Progenitor cell of endocrine pancreas (in vitro differentiated cells): ENCODE results near the gene EML6. TPM values are rescaled to one million over a fixed set of nuclear protein-coding genes. Genes with fewer than 3 reads are reported as not detected.

Source experiments
- DNase-seq: peaks from one replicate; pipeline ENCODE4 v3.0.0; 2021; ENCODE audit warnings: low spot score; ENCODE audit not compliant: unreplicated experiment
- H3K27ac Mint-ChIP-seq: 2 replicates; pipeline ENCODE4 v1.8.0; 2021; ENCODE audit warnings: mild to moderate bottlenecking, moderate library complexity, mixed read lengths
- H3K27me3 Mint-ChIP-seq: 2 replicates; pipeline ENCODE4 v1.8.0; 2021; ENCODE audit warnings: mixed read lengths
- H3K36me3 Mint-ChIP-seq: 2 replicates; pipeline ENCODE4 v1.8.0; 2022; ENCODE audit warnings: mixed read lengths; ENCODE audit not compliant: insufficient read depth
- H3K4me1 Mint-ChIP-seq: 2 replicates; pipeline ENCODE4 v1.8.0; 2021; ENCODE audit warnings: low read depth, mixed read lengths
- H3K4me3 Mint-ChIP-seq: 2 replicates; pipeline ENCODE4 v1.8.0; 2021; ENCODE audit warnings: low read depth, mild to moderate bottlenecking, moderate library complexity, mixed read lengths
- H3K9me3 Mint-ChIP-seq: 2 replicates; pipeline ENCODE4 v1.8.0; 2021; ENCODE audit warnings: low read depth, mixed read lengths
- total RNA-seq: library from RNA; stranded (reverse); gene quantifications from 2 replicates; pipeline ENCODE4 v1.2.1, GENCODE V29; 2021
- TF ChIP-seq, protein P1 (sequence below): fragments of 200-600 bp; sonication (generic); IDR thresholded peaks from one replicate; pipeline ENCODE4 v1.5.0; 2021; ENCODE audit warnings: antibody characterized with exemption, mild to moderate bottlenecking; ENCODE audit not compliant: unreplicated experiment

Gene EML6
- total RNA-seq, 1 donor from 2014 or later, result 2.6 TPM

GRCh38 chr2:54738281-54738680 lies 14.8 kb downstream of the EML6 start:
- H3K4me1 Mint-ChIP-seq, result peaks cover 19% of the 10 kb centered on the region
- no peaks in the 10 kb centered on the region for H3K9me3 Mint-ChIP-seq
- H3K36me3 Mint-ChIP-seq, result no peaks in the 10 kb centered on the region
- peaks cover 4% of the 10 kb centered on the region for H3K27me3 Mint-ChIP-seq
- H3K4me3 Mint-ChIP-seq, result no peak overlapping the region
- H3K27ac Mint-ChIP-seq, result no peak overlapping the region
- TF ChIP-seq, protein P1, sequence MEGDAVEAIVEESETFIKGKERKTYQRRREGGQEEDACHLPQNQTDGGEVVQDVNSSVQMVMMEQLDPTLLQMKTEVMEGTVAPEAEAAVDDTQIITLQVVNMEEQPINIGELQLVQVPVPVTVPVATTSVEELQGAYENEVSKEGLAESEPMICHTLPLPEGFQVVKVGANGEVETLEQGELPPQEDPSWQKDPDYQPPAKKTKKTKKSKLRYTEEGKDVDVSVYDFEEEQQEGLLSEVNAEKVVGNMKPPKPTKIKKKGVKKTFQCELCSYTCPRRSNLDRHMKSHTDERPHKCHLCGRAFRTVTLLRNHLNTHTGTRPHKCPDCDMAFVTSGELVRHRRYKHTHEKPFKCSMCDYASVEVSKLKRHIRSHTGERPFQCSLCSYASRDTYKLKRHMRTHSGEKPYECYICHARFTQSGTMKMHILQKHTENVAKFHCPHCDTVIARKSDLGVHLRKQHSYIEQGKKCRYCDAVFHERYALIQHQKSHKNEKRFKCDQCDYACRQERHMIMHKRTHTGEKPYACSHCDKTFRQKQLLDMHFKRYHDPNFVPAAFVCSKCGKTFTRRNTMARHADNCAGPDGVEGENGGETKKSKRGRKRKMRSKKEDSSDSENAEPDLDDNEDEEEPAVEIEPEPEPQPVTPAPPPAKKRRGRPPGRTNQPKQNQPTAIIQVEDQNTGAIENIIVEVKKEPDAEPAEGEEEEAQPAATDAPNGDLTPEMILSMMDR, result no peak
- no peak for DNase-seq

DNA sequence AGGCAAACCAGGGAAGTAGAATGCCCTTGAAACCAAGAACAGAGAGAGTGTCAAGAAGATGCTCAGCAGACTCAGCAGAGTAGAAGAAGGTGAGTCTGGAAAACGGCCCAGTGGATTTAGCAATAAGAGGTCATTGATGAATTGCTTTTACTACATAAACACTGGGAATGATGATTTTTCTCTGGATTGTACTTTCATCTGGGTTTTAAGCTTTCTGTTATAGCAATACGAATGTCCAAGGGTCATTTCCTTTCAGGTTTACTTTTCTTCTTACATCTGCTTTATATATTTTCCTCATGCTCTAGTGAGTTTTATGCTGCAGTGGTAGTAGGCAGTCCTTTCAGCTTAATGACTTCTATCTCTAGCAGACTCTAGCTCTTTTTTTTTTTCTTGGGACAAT lies 16.9 kb downstream of the EML6 start:
- DNase-seq, result no peak
- Mint-ChIP-seq H3K4me3 (no peak overlapping the region), H3K27ac (no peak overlapping the region), H3K36me3 (no peaks in the 10 kb centered on the region), H3K9me3 (no peaks in the 10 kb centered on the region), H3K27me3 (peaks cover 4% of the 10 kb centered on the region), H3K4me1 (peaks cover 19% of the 10 kb centered on the region)
- TF ChIP-seq, protein P1, result no peak

GRCh38 chr2:54741250-54741649 lies 17.8 kb downstream of the EML6 start:
- no peaks in the 10 kb centered on the region for H3K36me3 Mint-ChIP-seq
- H3K4me3 Mint-ChIP-seq, result no peak overlapping the region
- H3K9me3 Mint-ChIP-seq, result no peaks in the 10 kb centered on the region
- peaks cover 7% of the 10 kb centered on the region for H3K27me3 Mint-ChIP-seq
- H3K4me1 Mint-ChIP-seq, result peaks cover 19% of the 10 kb centered on the region
- TF ChIP-seq, protein P1, result no peak
- no peak for DNase-seq
- no peak overlapping the region for H3K27ac Mint-ChIP-seq

DNA sequence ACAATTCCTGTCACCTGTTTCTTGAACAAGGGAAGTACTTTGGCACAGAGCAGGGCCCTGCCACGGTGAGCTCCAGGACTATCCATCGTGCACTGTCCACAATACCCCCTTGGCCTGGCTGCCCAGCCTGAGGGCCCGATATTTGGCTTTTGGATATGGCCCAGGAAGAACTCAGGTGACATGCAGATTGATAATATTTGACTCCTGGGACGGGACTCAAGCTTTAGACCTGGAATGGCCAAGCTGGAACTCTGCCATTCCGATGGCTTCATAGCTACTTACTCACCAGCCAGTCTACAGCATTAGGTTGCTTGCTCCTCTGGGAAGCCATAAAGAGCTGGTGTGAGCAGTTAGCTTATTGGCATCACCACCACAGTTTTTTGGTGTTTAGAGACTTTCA lies 26.6 kb downstream of the EML6 start:
- H3K9me3 Mint-ChIP-seq, result no peaks in the 10 kb centered on the region
- H3K36me3 Mint-ChIP-seq, result no peaks in the 10 kb centered on the region
- H3K4me3 Mint-ChIP-seq, result no peak overlapping the region
- no peaks in the 10 kb centered on the region for H3K4me1 Mint-ChIP-seq
- no peak for DNase-seq
- TF ChIP-seq, protein P1, result no peak
- no peak overlapping the region for H3K27ac Mint-ChIP-seq
- H3K27me3 Mint-ChIP-seq, result peaks cover 2% of the 10 kb centered on the region

GRCh38 chr2:54752439-54752838 lies 29.0 kb downstream of the EML6 start:
- Mint-ChIP-seq H3K4me3 (no peak overlapping the region), H3K36me3 (no peaks in the 10 kb centered on the region), H3K9me3 (no peaks in the 10 kb centered on the region), H3K4me1 (no peaks in the 10 kb centered on the region), H3K27ac (no peak overlapping the region), H3K27me3 (peaks cover 2% of the 10 kb centered on the region)
- TF ChIP-seq, protein P1, result no peak
- DNase-seq, result no peak
